Adrenal gland (tissue), 5 donors: ENCODE results near the gene DDRGK1.

Experiments
- CTCF ChIP-seq, 6 experiments: fragments of 450-650 bp in 4 of 6; fragments of 200-600 bp in 2 of 6; sonication (generic) in 1 of 6; IDR thresholded peaks; 1 replicate in 5 of 6; 2 replicates in 1 of 6; pipeline versions ENCODE4 v1.5.1 to v1.8.0; 2016 to 2021; ENCODE audit warnings: antibody characterized with exemption in 6 of 6, mild to moderate bottlenecking in 2 of 6, moderate library complexity in 1 of 6
- POLR2A ChIP-seq, 2 donors: fragments of 450-650 bp; IDR thresholded peaks; one replicate each; pipeline ENCODE4 v1.6.1; 2017; ENCODE audit warnings: antibody characterized with exemption in 2 of 2, mild to moderate bottlenecking in 2 of 2, moderate library complexity in 1 of 2
- donor health status: DM: no; HTN: no; CAD: no.

DNA sequence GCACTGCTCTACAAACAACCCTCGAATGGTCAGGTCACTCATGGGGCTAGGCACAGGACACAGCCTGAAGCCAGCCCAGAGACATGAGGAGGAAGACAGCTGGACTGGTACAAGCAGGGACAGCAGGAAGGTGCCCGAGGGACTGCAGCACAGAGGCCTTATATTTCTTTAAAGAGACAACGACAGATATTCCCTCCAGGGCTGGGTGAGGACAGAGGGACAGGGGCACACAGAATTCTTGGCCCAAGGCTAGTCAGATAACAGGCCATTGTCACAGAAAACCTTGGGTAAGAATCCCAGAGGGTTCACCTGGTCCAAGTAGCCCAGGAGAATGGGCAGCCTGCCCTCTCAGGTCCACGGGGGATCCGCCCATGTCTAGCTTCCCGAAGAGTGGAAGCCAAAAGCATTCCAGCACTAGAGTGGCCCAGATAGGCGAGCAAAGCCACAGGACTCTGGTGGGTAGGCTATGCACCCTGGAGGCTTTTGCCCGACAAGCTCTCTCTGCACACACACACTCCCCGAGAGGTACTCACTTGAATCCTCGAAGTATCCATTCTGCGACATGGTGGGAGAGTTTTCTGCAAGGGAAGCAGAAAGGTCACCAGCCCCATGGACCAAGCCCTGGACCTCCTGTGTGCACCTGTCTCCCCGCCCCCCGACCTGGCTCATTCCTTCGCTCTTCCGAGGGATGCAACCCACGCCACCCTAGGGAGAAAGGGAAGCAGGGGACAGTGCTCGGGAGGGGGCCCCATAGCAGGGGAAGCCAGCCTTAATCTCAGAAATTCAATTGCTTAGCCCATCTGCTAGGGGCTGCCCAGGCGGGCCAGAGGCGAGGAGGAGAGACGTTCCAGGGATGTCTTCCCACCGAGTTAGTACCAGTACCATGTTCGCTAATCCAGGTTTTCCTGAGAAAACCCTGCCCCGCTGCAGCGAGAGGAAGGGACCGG, 32.8 kb upstream of the DDRGK1 start:
- TF ChIP-seq CTCF (IDR thresholded peaks at IDR 0.05), result no peak
- TF ChIP-seq POLR2A (IDR thresholded peaks at IDR 0.05), result no peak
